T-helper 2 cell treated with Interferon-gamma antibody and Interleukin-4, amounts not matched to agents 5 μg/mL and 100 μg/mL, for 36 hours (primary cell): ENCODE results near the gene CLIC4.
"Not testable (repeated sequence)": the region's sequence is repeated elsewhere in the genome, so short reads cannot be mapped to it uniquely, and the experiment has no call there.

Experiments used
- DNase-seq: peaks from one replicate; pipeline ENCODE4 v3.0.0; 2021; ENCODE audit warnings: low spot score
- H3K27ac Mint-ChIP-seq: one replicate; pipeline ENCODE4 v1.8.0; 2021; ENCODE audit warnings: mild to moderate bottlenecking, mixed read lengths
- H3K27me3 Mint-ChIP-seq: one replicate; pipeline ENCODE4 v1.8.0; 2021; ENCODE audit warnings: low read depth, mixed read lengths
- H3K36me3 Mint-ChIP-seq: one replicate; pipeline ENCODE4 v1.8.0; 2021; ENCODE audit warnings: low read depth, mixed read lengths
- H3K4me1 Mint-ChIP-seq: one replicate; pipeline ENCODE4 v1.8.0; 2021; ENCODE audit warnings: low read depth, mixed read lengths
- H3K4me3 Mint-ChIP-seq: one replicate; pipeline ENCODE4 v1.8.0; 2022; ENCODE audit warnings: mild to moderate bottlenecking, moderate library complexity, mixed read lengths
- H3K9me3 Mint-ChIP-seq: one replicate; pipeline ENCODE4 v1.8.0; 2021; ENCODE audit warnings: mixed read lengths

CLIC4 gene

DNA sequence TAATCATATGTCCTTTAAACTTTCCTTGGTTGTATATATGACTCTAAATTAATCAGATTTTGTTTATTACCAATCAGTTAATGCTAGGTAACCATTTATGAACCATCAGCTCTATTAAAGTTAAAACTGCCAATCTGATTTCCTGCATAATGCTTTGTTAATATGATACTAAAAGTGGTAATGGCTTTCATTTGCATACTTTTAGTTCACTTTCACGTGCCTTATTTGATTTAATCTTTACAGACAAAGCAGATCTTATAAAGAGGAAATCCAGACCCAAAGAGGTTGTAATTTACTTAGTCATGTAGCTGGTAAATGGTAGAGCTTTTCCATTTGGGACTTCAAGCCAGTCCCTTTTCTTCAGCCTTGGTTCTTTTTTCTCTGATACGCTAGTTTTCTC, 61.3 kb downstream of the CLIC4 start:
- no peak overlapping the region for H3K4me3 Mint-ChIP-seq
- H3K9me3 Mint-ChIP-seq, result no peaks in the 10 kb centered on the region
- H3K36me3 Mint-ChIP-seq, result no peaks in the 10 kb centered on the region
- no peak for DNase-seq
- H3K4me1 Mint-ChIP-seq, result peaks cover 11% of the 10 kb centered on the region
- H3K27ac Mint-ChIP-seq, result no peak overlapping the region
- no peaks in the 10 kb centered on the region for H3K27me3 Mint-ChIP-seq

GRCh38 chr1:24811494-24811893, 66.2 kb downstream of the CLIC4 start:
- not testable (repeated sequence) for H3K4me3 Mint-ChIP-seq, H3K9me3 Mint-ChIP-seq, H3K36me3 Mint-ChIP-seq, H3K27me3 Mint-ChIP-seq, H3K27ac Mint-ChIP-seq, DNase-seq, H3K4me1 Mint-ChIP-seq

- H3K9me3 Mint-ChIP-seq, H3K27me3 Mint-ChIP-seq, DNase-seq, H3K4me3 Mint-ChIP-seq, H3K27ac Mint-ChIP-seq, H3K36me3 Mint-ChIP-seq: not testable (repeated sequence)
- H3K4me1 Mint-ChIP-seq, result peaks cover 12% of the 10 kb centered on the region
These were observed 75.0 kb downstream of the CLIC4 start for GRCh38 chr1:24820221-24820620.

- H3K36me3 Mint-ChIP-seq, result peaks cover 4% of the 10 kb centered on the region
- H3K27me3 Mint-ChIP-seq, result peaks cover 3% of the 10 kb centered on the region
- H3K9me3 Mint-ChIP-seq, result no peaks in the 10 kb centered on the region
- no peak overlapping the region for H3K4me3 Mint-ChIP-seq
- peaks cover 4% of the 10 kb centered on the region for H3K4me1 Mint-ChIP-seq
- no peak overlapping the region for H3K27ac Mint-ChIP-seq
- no peak for DNase-seq
These were observed 77.6 kb downstream of the CLIC4 start for GRCh38 chr1:24822887-24823286.

GRCh38 chr1:24823486-24823885, 78.2 kb downstream of the CLIC4 start:
- not testable (repeated sequence) for H3K9me3 Mint-ChIP-seq, H3K27ac Mint-ChIP-seq, H3K4me1 Mint-ChIP-seq, H3K36me3 Mint-ChIP-seq, DNase-seq, H3K27me3 Mint-ChIP-seq, H3K4me3 Mint-ChIP-seq

- DNase-seq, result no peak
- Mint-ChIP-seq H3K27ac (no peak overlapping the region), H3K4me3 (no peak overlapping the region), H3K4me1 (peaks cover 13% of the 10 kb centered on the region), H3K36me3 (peaks cover 1% of the 10 kb centered on the region), H3K9me3 (no peaks in the 10 kb centered on the region), H3K27me3 (peaks cover 3% of the 10 kb centered on the region)
These were observed 79.9 kb downstream of the CLIC4 start for GRCh38 chr1:24825174-24825573.

DNA sequence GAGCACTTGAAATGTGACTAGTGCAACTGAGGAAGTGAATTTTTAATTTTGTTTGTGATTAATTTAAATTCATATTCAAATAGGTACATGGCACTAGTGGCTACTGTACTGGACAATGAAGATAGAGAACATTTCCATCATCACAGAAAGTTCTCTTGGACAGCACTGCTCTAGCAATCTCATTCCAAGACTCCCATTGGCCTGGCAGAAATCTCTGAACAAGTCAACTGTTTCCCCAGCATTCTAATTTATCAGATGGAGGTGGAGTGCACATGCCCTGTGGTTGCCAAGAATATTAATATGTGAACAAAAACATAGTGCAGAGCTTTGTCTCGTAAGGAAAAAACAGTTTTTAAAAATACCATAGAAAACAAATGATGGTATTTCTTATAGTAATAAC, 81.3 kb downstream of the CLIC4 start:
- no peak for DNase-seq
- Mint-ChIP-seq H3K27ac (no peak overlapping the region), H3K27me3 (peaks cover 3% of the 10 kb centered on the region), H3K36me3 (peaks cover 1% of the 10 kb centered on the region), H3K4me3 (no peak overlapping the region), H3K4me1 (peaks cover 13% of the 10 kb centered on the region), H3K9me3 (no peaks in the 10 kb centered on the region)

DNA sequence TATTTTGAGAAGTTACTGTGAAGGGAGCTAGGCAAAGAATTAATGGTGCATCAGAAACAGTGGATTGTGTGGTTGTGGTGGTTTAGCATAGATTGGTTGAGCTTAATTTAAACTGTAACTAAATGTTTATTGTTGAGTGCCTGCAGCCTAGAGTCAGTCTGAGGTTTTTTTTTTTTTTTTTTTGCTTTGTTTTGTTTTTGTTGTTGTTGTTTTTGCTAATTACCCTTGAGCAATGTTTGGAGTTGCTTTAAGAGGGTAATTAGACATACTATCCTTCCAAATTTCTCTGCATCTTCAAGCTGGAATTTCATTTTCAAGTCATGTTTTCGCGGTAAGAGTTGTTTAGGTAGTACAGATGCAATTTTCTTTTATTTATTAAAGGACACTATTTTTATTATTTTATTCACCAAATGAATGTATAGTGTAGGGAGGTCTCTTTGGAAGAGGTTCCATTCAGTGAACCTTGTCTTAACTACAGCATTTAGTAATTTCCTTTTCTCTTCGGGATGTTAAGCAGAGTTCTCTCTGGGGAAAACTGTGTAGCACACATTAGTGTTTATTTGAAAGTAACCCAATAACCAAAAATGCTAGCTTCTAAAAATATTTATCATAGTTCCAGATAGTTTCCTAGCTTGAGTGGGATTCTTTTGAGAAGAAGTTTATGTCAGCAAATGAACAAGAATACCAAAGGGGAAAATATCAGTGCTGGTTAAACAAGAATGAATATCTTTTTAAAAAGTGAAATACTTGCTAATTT, 82.3 kb downstream of the CLIC4 start:
- peaks cover 1% of the 10 kb centered on the region for H3K36me3 Mint-ChIP-seq
- no peaks in the 10 kb centered on the region for H3K9me3 Mint-ChIP-seq
- no peak overlapping the region for H3K4me3 Mint-ChIP-seq
- no peak overlapping the region for H3K27ac Mint-ChIP-seq
- H3K27me3 Mint-ChIP-seq, result peaks cover 3% of the 10 kb centered on the region
- H3K4me1 Mint-ChIP-seq, result peaks cover 13% of the 10 kb centered on the region
- no peak for DNase-seq

DNA sequence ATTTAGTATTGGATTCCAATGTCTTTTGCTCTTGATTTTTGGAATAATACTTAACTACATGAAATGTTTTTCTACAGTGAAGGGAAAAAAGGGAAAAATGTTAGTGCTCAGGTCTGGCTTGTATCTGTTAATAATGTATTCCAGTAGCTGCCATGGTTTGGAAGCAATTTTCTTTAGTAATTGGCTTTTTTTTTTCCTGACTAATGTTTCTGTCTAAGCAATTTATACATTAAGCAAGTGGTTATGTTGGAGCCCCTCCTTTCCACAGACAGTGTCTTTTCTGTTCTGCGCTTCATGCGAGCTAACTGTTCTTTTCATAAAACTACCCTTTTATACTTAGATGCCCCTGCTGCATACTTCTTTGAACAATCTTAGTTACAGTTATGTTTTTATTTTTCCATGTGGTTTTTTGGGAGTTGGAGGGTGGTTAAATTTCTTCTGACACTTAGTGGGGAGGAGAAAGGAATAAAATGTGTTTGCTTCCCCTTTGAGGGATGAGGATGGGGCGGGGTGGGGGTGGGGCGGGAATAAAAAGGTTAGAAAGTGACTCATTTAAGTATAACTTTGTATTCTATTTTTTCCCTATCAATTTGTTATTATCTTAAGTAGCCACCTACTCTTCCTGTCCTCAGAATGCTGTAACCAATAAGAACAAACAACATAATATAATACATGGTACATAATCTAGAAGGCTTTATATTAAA, 83.1 kb downstream of the CLIC4 start:
- Mint-ChIP-seq H3K27me3 (no peaks in the 10 kb centered on the region), H3K36me3 (peaks cover 1% of the 10 kb centered on the region), H3K9me3 (no peaks in the 10 kb centered on the region), H3K27ac (no peak overlapping the region), H3K4me3 (no peak overlapping the region), H3K4me1 (peaks cover 10% of the 10 kb centered on the region)
- no peak for DNase-seq

- H3K27me3 Mint-ChIP-seq, result no peaks in the 10 kb centered on the region
- no peak overlapping the region for H3K27ac Mint-ChIP-seq
- H3K4me3 Mint-ChIP-seq, result no peak overlapping the region
- H3K9me3 Mint-ChIP-seq, result no peaks in the 10 kb centered on the region
- DNase-seq, result no peak
- peaks cover 1% of the 10 kb centered on the region for H3K36me3 Mint-ChIP-seq
- peaks cover 9% of the 10 kb centered on the region for H3K4me1 Mint-ChIP-seq
These were observed 83.6 kb downstream of the CLIC4 start for GRCh38 chr1:24828887-24829192.

GRCh38 chr1:24830680-24831272, 85.5 kb downstream of the CLIC4 start:
- DNase-seq, result no peak
- H3K9me3 Mint-ChIP-seq, result no peaks in the 10 kb centered on the region
- peaks cover 2% of the 10 kb centered on the region for H3K27me3 Mint-ChIP-seq
- peaks cover 1% of the 10 kb centered on the region for H3K36me3 Mint-ChIP-seq
- H3K27ac Mint-ChIP-seq, result no peak overlapping the region
- no peak overlapping the region for H3K4me3 Mint-ChIP-seq
- H3K4me1 Mint-ChIP-seq, result peaks cover 8% of the 10 kb centered on the region

GRCh38 chr1:24841593-24841992, 96.3 kb downstream of the CLIC4 start:
- H3K36me3 Mint-ChIP-seq, result peaks cover 5% of the 10 kb centered on the region
- H3K4me3 Mint-ChIP-seq, result no peak overlapping the region
- no peaks in the 10 kb centered on the region for H3K27me3 Mint-ChIP-seq
- no peak for DNase-seq
- no peaks in the 10 kb centered on the region for H3K4me1 Mint-ChIP-seq
- H3K27ac Mint-ChIP-seq, result no peak overlapping the region
- H3K9me3 Mint-ChIP-seq, result no peaks in the 10 kb centered on the region

DNA sequence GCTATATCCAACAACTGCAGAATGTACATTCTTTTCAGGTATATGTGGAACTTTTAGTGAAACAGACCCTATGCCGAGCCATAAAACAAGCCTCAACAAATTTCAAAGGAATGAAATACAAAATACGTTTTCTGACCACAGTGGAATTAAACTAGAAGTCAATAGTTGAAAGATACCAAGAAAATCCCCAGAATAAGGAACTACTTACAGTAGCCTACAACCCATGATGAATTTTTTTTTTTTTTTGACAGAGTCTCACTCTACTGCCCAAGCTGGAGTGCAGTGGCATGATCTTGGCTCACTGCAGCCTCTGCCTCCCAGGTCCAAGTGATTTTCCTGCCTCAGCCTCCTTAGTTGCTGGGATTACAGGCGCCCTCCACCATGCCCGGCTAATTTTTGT, 101.4 kb downstream of the CLIC4 start:
- H3K4me3 Mint-ChIP-seq, result no peak overlapping the region

GRCh38 chr1:24847995-24848881, 103.0 kb downstream of the CLIC4 start:
- Mint-ChIP-seq H3K4me1 (peaks cover 17% of the 10 kb centered on the region), H3K9me3 (no peaks in the 10 kb centered on the region), H3K36me3 (no peaks in the 10 kb centered on the region), H3K4me3 (peak overlapping the region; percentile 73), H3K27ac (peak overlapping the region; percentile 65), H3K27me3 (peaks cover 31% of the 10 kb centered on the region)
- peak; percentile 89 for DNase-seq

More for the DNA sequence above, 101.4 kb downstream of the CLIC4 start:
- no peak for DNase-seq
- Mint-ChIP-seq H3K4me1 (peaks cover 17% of the 10 kb centered on the region), H3K36me3 (no peaks in the 10 kb centered on the region), H3K27ac (no peak overlapping the region), H3K9me3 (no peaks in the 10 kb centered on the region), H3K27me3 (peaks cover 17% of the 10 kb centered on the region)
